Right atrium auricular region (tissue), 2 donors: ENCODE results near the gene RECK. TPM values are rescaled to one million over a fixed set of nuclear protein-coding genes. Genes with fewer than 3 reads are reported as not detected.

Experiments used
- DNase-seq: peaks from one replicate; pipeline ENCODE4 v3.0.0-alpha.2; 2019; ENCODE audit warnings: low spot score
- H3K27ac ChIP-seq, 2 donors: fragments of 200-600 bp; sonication (generic); 1 replicate in 1 of 2; 2 replicates in 1 of 2; pipeline ENCODE4 v1.5.1; 2016 to 2019
- H3K27me3 ChIP-seq, 2 donors: fragments of 200-600 bp; sonication (generic); one replicate each; pipeline versions ENCODE4 v1.5.1 to v1.6.0; 2017 to 2019
- H3K36me3 ChIP-seq: fragments of 200-600 bp; sonication (generic); one replicate; pipeline ENCODE4 v1.5.1; 2016
- H3K4me1 ChIP-seq, 2 donors: fragments of 200-600 bp; sonication (generic); one replicate each; pipeline versions ENCODE4 v1.5.1 to v1.6.0; 2017 to 2019
- H3K4me3 ChIP-seq, 2 donors: fragments of 200-600 bp; sonication (generic); 1 replicate in 1 of 2; 2 replicates in 1 of 2; pipeline ENCODE4 v1.5.1; 2017 to 2019; ENCODE audit warnings: mild to moderate bottlenecking in 1 of 2, moderate library complexity in 1 of 2
- H3K9me3 ChIP-seq, 2 donors: fragments of 200-600 bp; sonication (generic); one replicate each; pipeline ENCODE4 v1.5.1; 2019
- total RNA-seq, 2 donors: library from RNA; depleted of rRNA; stranded (reverse); fragments of >200 nt; gene quantifications; one replicate each; pipeline ENCODE4 v1.1.0, GENCODE V29; 2016
- TF ChIP-seq, protein P1 (sequence below), 2 donors: fragments of 200-600 bp; sonication (generic); IDR thresholded peaks; one replicate each; pipeline ENCODE4 v1.5.1; 2019; ENCODE audit warnings: antibody characterized with exemption in 2 of 2

Gene RECK
- total RNA-seq, 2 donors from 2014 or later, result 7.6 to 8.9 TPM

DNA sequence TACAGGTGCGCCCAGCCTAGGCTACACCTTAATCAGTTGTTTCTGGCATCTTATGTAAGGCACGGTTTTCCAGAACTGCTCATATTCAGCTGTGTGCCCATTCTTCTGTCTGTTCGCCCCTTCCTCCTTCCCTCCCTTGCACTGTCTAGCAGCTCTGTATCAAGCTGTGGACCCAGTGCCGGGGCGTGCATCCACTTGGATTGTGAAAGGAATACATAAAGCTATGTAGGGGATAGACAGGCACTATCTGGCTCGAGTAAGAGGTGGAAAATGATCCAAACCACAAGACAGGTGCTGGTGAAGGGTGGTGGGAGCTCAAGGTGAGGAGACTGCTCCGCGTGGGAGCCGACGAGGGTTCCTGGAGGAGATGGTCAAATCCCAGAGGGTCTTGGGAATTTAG, 101.8 kb downstream of the RECK start:
- DNase-seq, result no peak
- no peaks in the 10 kb centered on the region for H3K36me3 ChIP-seq
- H3K4me3 ChIP-seq, result no peak overlapping the region
- H3K27ac ChIP-seq, result no peak overlapping the region
- no peaks in the 10 kb centered on the region for H3K9me3 ChIP-seq
- H3K27me3 ChIP-seq, result no peaks in the 10 kb centered on the region
- peaks cover 0 to 69% of the 10 kb centered on the region in 2 donors for H3K4me1 ChIP-seq
- TF ChIP-seq, protein P1, sequence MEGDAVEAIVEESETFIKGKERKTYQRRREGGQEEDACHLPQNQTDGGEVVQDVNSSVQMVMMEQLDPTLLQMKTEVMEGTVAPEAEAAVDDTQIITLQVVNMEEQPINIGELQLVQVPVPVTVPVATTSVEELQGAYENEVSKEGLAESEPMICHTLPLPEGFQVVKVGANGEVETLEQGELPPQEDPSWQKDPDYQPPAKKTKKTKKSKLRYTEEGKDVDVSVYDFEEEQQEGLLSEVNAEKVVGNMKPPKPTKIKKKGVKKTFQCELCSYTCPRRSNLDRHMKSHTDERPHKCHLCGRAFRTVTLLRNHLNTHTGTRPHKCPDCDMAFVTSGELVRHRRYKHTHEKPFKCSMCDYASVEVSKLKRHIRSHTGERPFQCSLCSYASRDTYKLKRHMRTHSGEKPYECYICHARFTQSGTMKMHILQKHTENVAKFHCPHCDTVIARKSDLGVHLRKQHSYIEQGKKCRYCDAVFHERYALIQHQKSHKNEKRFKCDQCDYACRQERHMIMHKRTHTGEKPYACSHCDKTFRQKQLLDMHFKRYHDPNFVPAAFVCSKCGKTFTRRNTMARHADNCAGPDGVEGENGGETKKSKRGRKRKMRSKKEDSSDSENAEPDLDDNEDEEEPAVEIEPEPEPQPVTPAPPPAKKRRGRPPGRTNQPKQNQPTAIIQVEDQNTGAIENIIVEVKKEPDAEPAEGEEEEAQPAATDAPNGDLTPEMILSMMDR (IDR thresholded peaks at IDR 0.05), result no peak

DNA sequence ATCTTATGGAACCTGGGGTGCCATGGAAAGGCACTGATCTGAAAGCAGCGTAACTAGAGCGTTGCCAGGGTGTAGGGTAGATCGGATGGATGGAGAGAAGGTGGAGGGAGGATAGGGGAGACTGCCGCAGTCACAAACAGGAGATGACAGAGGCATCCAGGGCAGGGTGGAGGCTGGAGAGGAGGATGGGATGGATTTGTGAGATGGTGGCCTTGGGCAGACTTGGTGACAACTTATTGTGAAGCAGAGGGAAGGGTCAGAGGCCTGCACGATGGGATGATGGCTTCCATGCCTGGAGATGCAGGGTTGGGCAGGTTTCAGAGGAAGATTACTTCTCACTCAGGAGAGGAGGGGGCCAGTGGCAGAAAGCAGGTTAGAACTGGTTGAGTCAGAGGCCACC, 102.2 kb downstream of the RECK start:
- H3K4me1 ChIP-seq, result peaks cover 0 to 73% of the 10 kb centered on the region in 2 donors
- no peak for DNase-seq
- no peaks in the 10 kb centered on the region for H3K9me3 ChIP-seq
- no peak overlapping the region for H3K27ac ChIP-seq
- no peaks in the 10 kb centered on the region for H3K36me3 ChIP-seq
- TF ChIP-seq, protein P1 (IDR thresholded peaks at IDR 0.05), result no peak
- H3K4me3 ChIP-seq, result no peak overlapping the region
- no peaks in the 10 kb centered on the region for H3K27me3 ChIP-seq

DNA sequence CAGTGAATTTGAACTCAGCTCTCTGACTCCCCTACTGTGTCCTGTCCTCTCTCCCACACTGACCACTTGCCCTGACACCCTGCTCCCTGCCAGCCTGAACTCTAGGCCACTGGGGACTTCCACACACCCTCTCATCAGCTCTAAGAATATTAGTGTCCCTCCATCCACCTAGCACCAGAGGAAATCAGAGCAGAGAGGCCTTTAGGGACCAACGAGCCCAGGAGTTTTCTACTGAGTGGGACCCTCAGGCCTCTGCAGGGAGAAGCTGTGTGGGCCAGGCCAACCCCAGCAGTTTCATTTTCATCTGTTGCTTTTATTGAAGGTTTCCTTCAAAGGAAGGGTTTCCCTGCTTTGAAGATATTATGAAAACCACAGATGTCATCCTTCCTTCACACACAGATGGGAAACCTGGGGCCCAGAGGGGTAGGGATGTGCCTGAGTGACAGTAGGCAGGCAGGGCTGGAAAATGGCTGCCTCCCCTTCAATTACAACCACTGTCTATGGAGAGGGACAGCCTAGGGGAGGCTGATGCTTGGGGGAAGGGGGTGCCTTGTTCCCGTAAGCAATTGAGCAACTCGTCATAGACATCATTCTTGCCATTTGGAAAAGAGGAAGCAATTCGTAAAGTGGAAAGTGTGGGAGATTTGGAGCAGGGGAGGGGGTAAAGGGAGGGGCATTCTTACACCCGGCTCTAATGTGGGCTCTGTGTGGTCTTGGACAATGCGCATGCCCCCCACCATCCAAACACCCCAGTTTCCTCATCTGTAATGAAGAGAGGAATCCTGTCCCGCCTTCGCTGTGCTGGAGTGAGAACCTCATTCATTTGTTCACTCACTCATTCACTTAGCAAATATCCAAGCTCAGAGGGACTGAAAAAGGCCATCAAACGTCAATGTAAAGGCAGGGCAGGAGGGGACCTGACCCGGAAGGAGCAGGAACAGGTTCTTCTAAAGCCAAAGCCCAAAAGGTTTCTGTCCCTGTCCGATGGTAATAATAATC, 103.7 kb downstream of the RECK start:
- no peak overlapping the region for H3K4me3 ChIP-seq
- H3K27me3 ChIP-seq, result no peaks in the 10 kb centered on the region
- no peak for DNase-seq
- TF ChIP-seq, protein P1 (IDR thresholded peaks at IDR 0.05), result no peak
- H3K4me1 ChIP-seq, result peaks cover 0 to 76% of the 10 kb centered on the region in 2 donors
- H3K9me3 ChIP-seq, result no peaks in the 10 kb centered on the region
- H3K36me3 ChIP-seq, result no peaks in the 10 kb centered on the region
- H3K27ac ChIP-seq, result peak overlapping the region in 1 of 2 donors; percentile 40

DNA sequence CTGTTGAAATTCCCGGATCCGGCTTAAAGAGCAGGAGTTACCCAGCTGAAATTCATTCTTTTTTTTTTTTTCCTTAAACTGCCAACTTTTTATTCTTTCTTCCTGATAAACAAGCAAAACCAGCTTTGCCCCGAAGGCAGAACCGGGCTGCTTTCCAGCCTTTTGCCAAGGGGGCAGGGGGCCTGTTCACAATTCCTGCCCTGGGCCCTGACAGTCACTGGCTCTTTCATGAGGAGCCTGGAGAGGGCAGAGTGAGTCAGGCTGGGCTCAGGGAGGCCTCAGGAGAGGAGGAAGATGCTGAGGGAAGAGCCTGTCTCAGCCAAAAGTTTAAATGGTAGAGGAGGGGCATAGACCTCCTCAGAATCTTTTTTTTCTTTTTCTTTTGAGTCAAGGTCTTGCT, 104.6 kb downstream of the RECK start:
- H3K36me3 ChIP-seq, result no peaks in the 10 kb centered on the region
- no peak overlapping the region for H3K4me3 ChIP-seq
- TF ChIP-seq, protein P1 (IDR thresholded peaks at IDR 0.05), result peak in 1 of 2 donors; percentile 39
- peaks cover 0 to 68% of the 10 kb centered on the region in 2 donors for H3K4me1 ChIP-seq
- DNase-seq, result no peak
- H3K27me3 ChIP-seq, result no peaks in the 10 kb centered on the region
- no peak overlapping the region for H3K27ac ChIP-seq
- no peaks in the 10 kb centered on the region for H3K9me3 ChIP-seq

DNA sequence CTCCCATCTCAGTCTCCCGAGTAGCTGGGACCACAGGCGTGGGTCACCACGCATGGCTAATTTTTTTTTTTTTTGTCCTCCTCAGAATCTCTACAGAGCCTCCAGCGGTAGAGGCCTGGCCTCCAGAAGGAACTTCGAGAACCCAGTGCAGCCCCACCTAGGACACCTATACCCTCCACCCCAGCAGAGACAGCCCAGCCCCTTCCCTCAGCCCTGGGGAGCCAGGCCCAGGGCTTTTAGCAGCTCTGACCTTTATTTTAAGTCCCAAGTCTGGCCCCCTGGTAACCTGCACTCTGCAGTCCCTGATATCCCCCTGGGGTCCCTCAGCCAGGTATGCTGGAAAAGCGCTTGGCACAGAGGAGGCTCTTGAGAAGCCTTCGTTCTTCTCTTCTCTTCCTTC, 105.0 kb downstream of the RECK start:
- Histone ChIP-seq H3K27ac (peak overlapping the region; percentile 33 to 65), H3K4me3 (no peak overlapping the region), H3K4me1 (peaks cover 0 to 67% of the 10 kb centered on the region in 2 donors), H3K27me3 (no peaks in the 10 kb centered on the region), H3K9me3 (no peaks in the 10 kb centered on the region), H3K36me3 (no peaks in the 10 kb centered on the region)
- DNase-seq, result no peak
- TF ChIP-seq, protein P1 (IDR thresholded peaks at IDR 0.05), result no peak
